HEK293 (cell line): ENCODE data around the gene CD81.

ENCODE experiments used
- CTCF ChIA-PET: fragments of 350-600 bp; formaldehyde crosslinking; extraction: SDS; loops from one replicate; lab custom pipeline; 2021; ENCODE audit warnings: antibody characterized with exemption; lab: Yijun Ruan, JAX
- POLR2A ChIA-PET: fragments of 300-600 bp; formaldehyde crosslinking; extraction: SDS; loops from one replicate; lab custom pipeline; 2020; ENCODE audit warnings: antibody characterized with exemption, inconsistent platforms; lab: Yijun Ruan, JAX
- H3K27ac ChIP-seq: fragments of 200-500 bp; sonication (Bioruptor generic); 2 replicates; pipeline ENCODE4 v1.5.1; 2014; ENCODE audit warnings: low read depth, low read length, control low read depth, inconsistent platforms; ENCODE audit errors: extremely low read depth
- H3K36me3 ChIP-seq, 2 experiments: fragments of 200-500 bp in 1 of 2; sonication (Bioruptor generic) in 1 of 2; 1 replicate in 1 of 2; 2 replicates in 1 of 2; pipeline ENCODE4 v1.5.1; 2014 to 2017; ENCODE audit warnings: inconsistent platforms in 2 of 2, low read length in 2 of 2; ENCODE audit not compliant: control insufficient read depth in 2 of 2, insufficient read depth in 1 of 2
- H3K4me1 ChIP-seq: fragments of 200-500 bp; sonication (Bioruptor generic); 2 replicates; pipeline ENCODE4 v1.5.1; 2014; ENCODE audit warnings: mild to moderate bottlenecking, low read length, inconsistent platforms; ENCODE audit not compliant: control insufficient read depth, insufficient read depth
- H3K4me3 ChIP-seq: 2 replicates; pipeline ENCODE4 v1.5.1; 2011; ENCODE audit warnings: low read depth, mild to moderate bottlenecking, control low read depth, low read length, moderate library complexity
- H3K9me3 ChIP-seq: fragments of 200-500 bp; sonication (Bioruptor generic); 2 replicates; pipeline ENCODE4 v1.5.1; 2014; ENCODE audit warnings: low read depth, low read length, inconsistent platforms; ENCODE audit not compliant: control insufficient read depth, insufficient read depth
- EGR2 ChIP-seq: fragments of 450-650 bp; formaldehyde crosslinking; IDR thresholded peaks from 2 replicates; pipeline ENCODE4 v1.5.1; 2016; ENCODE audit warnings: low read depth, missing biosample characterization, missing genetic modification characterization
- FEZF1 ChIP-seq: fragments of 450-650 bp; formaldehyde crosslinking; IDR thresholded peaks from 2 replicates; pipeline ENCODE4 v1.5.1; 2016; ENCODE audit warnings: missing biosample characterization, missing genetic modification characterization
- GLI4 ChIP-seq: fragments of 450-650 bp; formaldehyde crosslinking; IDR thresholded peaks from 2 replicates; pipeline ENCODE4 v1.5.1; 2016; ENCODE audit warnings: missing biosample characterization, missing genetic modification characterization
- GLIS1 ChIP-seq: fragments of 450-650 bp; formaldehyde crosslinking; IDR thresholded peaks from 2 replicates; pipeline ENCODE4 v1.5.1; 2016; ENCODE audit warnings: missing biosample characterization, missing genetic modification characterization
- GLIS2 ChIP-seq: fragments of 450-650 bp; formaldehyde crosslinking; IDR thresholded peaks from 2 replicates; pipeline ENCODE4 v1.5.1; 2016; ENCODE audit warnings: missing biosample characterization, missing genetic modification characterization
- HIC1 ChIP-seq: fragments of 450-650 bp; formaldehyde crosslinking; IDR thresholded peaks from 2 replicates; pipeline ENCODE4 v1.5.1; 2016; ENCODE audit warnings: missing biosample characterization, missing genetic modification characterization
- HOXD13 ChIP-seq: sonication (generic); formaldehyde crosslinking; IDR thresholded peaks from 2 replicates; pipeline ENCODE4 v1.8.0; 2022; ENCODE audit warnings: missing genetic modification reagents, borderline replicate concordance
- KLF1 ChIP-seq: fragments of 450-650 bp; formaldehyde crosslinking; IDR thresholded peaks from 2 replicates; pipeline ENCODE4 v1.5.1; 2016; ENCODE audit warnings: missing biosample characterization, missing genetic modification characterization
- KLF17 ChIP-seq: fragments of 450-650 bp; formaldehyde crosslinking; IDR thresholded peaks from 2 replicates; pipeline ENCODE4 v1.5.1; 2016; ENCODE audit warnings: missing biosample characterization, missing genetic modification characterization
- KLF9 ChIP-seq: fragments of 450-650 bp; formaldehyde crosslinking; IDR thresholded peaks from 2 replicates; pipeline ENCODE4 v1.5.1; 2016; ENCODE audit warnings: missing biosample characterization, missing genetic modification characterization, low read depth
- REPIN1 ChIP-seq: fragments of 450-650 bp; formaldehyde crosslinking; IDR thresholded peaks from 2 replicates; pipeline ENCODE4 v1.5.1; 2017; ENCODE audit warnings: missing biosample characterization, missing genetic modification characterization, low read depth
- YY2 ChIP-seq: fragments of 450-650 bp; formaldehyde crosslinking; IDR thresholded peaks from 2 replicates; pipeline ENCODE4 v1.5.1; 2016; ENCODE audit warnings: missing biosample characterization, missing genetic modification characterization
- ZBTB20 ChIP-seq: fragments of 450-650 bp; formaldehyde crosslinking; IDR thresholded peaks from 2 replicates; pipeline ENCODE4 v1.5.1; 2016; ENCODE audit warnings: missing biosample characterization, missing genetic modification characterization
- ZNF10 ChIP-seq: fragments of 450-650 bp; formaldehyde crosslinking; IDR thresholded peaks from 2 replicates; pipeline ENCODE4 v1.5.1; 2017; ENCODE audit warnings: missing biosample characterization, missing genetic modification characterization
- ZNF121 ChIP-seq: fragments of 450-650 bp; formaldehyde crosslinking; IDR thresholded peaks from 2 replicates; pipeline ENCODE4 v1.5.1; 2016; ENCODE audit warnings: missing biosample characterization, missing genetic modification characterization
- ZNF133 ChIP-seq: fragments of 450-650 bp; formaldehyde crosslinking; IDR thresholded peaks from 2 replicates; pipeline ENCODE4 v1.5.1; 2016; ENCODE audit warnings: missing biosample characterization, missing genetic modification characterization
- ZNF140 ChIP-seq: fragments of 450-650 bp; formaldehyde crosslinking; IDR thresholded peaks from 2 replicates; pipeline ENCODE4 v1.5.1; 2016; ENCODE audit warnings: missing biosample characterization, missing genetic modification characterization
- ZNF148 ChIP-seq: fragments of 450-650 bp; formaldehyde crosslinking; IDR thresholded peaks from 2 replicates; pipeline ENCODE4 v1.5.0; 2017; ENCODE audit warnings: missing biosample characterization, missing genetic modification characterization, borderline replicate concordance
- ZNF157 ChIP-seq: fragments of 450-650 bp; formaldehyde crosslinking; IDR thresholded peaks from 2 replicates; pipeline ENCODE4 v1.5.1; 2016; ENCODE audit warnings: missing biosample characterization, missing genetic modification characterization
- ZNF19 ChIP-seq: fragments of 450-650 bp; formaldehyde crosslinking; IDR thresholded peaks from 2 replicates; pipeline ENCODE4; 2016; ENCODE audit warnings: missing biosample characterization, missing genetic modification characterization, low read depth
- ZNF2 ChIP-seq: fragments of 450-650 bp; formaldehyde crosslinking; IDR thresholded peaks from 2 replicates; pipeline ENCODE4 v1.5.1; 2016; ENCODE audit warnings: missing biosample characterization, missing genetic modification characterization
- ZNF274 ChIP-seq, 2 experiments: fragments of 200-500 bp in 1 of 2; fragments of 450-650 bp in 1 of 2; sonication (Bioruptor generic) in 1 of 2; formaldehyde crosslinking in 1 of 2; IDR thresholded peaks; 2 replicates each; pipeline versions ENCODE4 v1.5.1 to v1.6.1; 2014 to 2016; ENCODE audit warnings: borderline replicate concordance in 1 of 2, inconsistent platforms in 1 of 2, low read length in 1 of 2, missing biosample characterization in 1 of 2, missing genetic modification characterization in 1 of 2
- ZNF394 ChIP-seq: fragments of 450-650 bp; formaldehyde crosslinking; IDR thresholded peaks from 2 replicates; pipeline ENCODE4 v1.5.1; 2016; ENCODE audit warnings: missing biosample characterization, missing genetic modification characterization, mild to moderate bottlenecking, moderate library complexity, borderline replicate concordance
- ZNF530 ChIP-seq: fragments of 450-650 bp; formaldehyde crosslinking; IDR thresholded peaks from 2 replicates; pipeline ENCODE4 v1.5.1; 2016; ENCODE audit warnings: low read depth, missing biosample characterization, missing genetic modification characterization
- ZNF580 ChIP-seq: fragments of 450-650 bp; formaldehyde crosslinking; IDR thresholded peaks from 2 replicates; pipeline ENCODE4 v1.5.1; 2016; ENCODE audit warnings: missing biosample characterization, missing genetic modification characterization
- ZNF670 ChIP-seq: fragments of 450-650 bp; formaldehyde crosslinking; IDR thresholded peaks from 2 replicates; pipeline ENCODE4 v1.5.1; 2016; ENCODE audit warnings: missing biosample characterization, missing genetic modification characterization, low read depth
- ZNF707 ChIP-seq: fragments of 450-650 bp; formaldehyde crosslinking; IDR thresholded peaks from 2 replicates; pipeline ENCODE4 v1.5.1; 2016; ENCODE audit warnings: missing biosample characterization, missing genetic modification characterization
- ZNF837 ChIP-seq: fragments of 450-650 bp; formaldehyde crosslinking; IDR thresholded peaks from 2 replicates; pipeline ENCODE4 v1.5.1; 2016; ENCODE audit warnings: missing biosample characterization, missing genetic modification characterization
- ZNF843 ChIP-seq: fragments of 450-650 bp; formaldehyde crosslinking; IDR thresholded peaks from 2 replicates; pipeline ENCODE4 v1.5.1; 2016; ENCODE audit warnings: missing biosample characterization, missing genetic modification characterization

CD81 gene

GRCh38 chr11:2427721-2428321 is 50.7 kb downstream of the CD81 start:
- ChIA-PET POLR2A (no interaction called here), CTCF (interaction anchor here (0.6 to 11.2 kb wide), 5 partner anchors 60 to 463 kb away, joined by 3 to 208 read pairs (median 4); no protein-coding TSS in a partner anchor)
- Histone ChIP-seq H3K4me1 (no peaks in the 10 kb centered on the region), H3K9me3 (no peaks in the 10 kb centered on the region), H3K36me3 (no peaks in the 10 kb centered on the region), H3K27ac (no peak overlapping the region), H3K4me3 (no peak overlapping the region)
- no peak for TF ChIP-seq ZBTB20
- TF ChIP-seq YY2 (tag by site-specific recombination), result no peak
- TF ChIP-seq FEZF1 (tag by site-specific recombination), result no peak

- H3K4me1 ChIP-seq, result no peaks in the 10 kb centered on the region
- H3K27ac ChIP-seq, result no peak overlapping the region
- no peak overlapping the region for H3K4me3 ChIP-seq
- no peaks in the 10 kb centered on the region for H3K9me3 ChIP-seq
- ChIA-PET CTCF (interaction anchor here (0.7 to 11.2 kb wide), 3 partner anchors 59 to 463 kb away, joined by 3 to 208 read pairs (median 4); no protein-coding TSS in a partner anchor), POLR2A (no interaction called here)
- H3K36me3 ChIP-seq, result no peaks in the 10 kb centered on the region
- TF ChIP-seq EGR2 (tag by site-specific recombination), result 0 out of 2 replicates have a peak, but pooled peaks have one; percentile 7
- peak; percentile 32; the same call in 1 of the 2 replicates for TF ChIP-seq GLIS1
- TF ChIP-seq HOXD13 (CRISPR knock-in tag), result no peak
- TF ChIP-seq YY2 (tag by site-specific recombination), result peak; percentile 62; the same call in 1 of the 2 replicates
- no peak for TF ChIP-seq ZNF274 (IDR thresholded peaks at IDR 0.05; ENCODE audit: low read length)
- TF ChIP-seq ZNF274 (tag by site-specific recombination; IDR thresholded peaks at IDR 0.05; ENCODE audit: borderline replicate concordance), result 0 out of 2 replicates have a peak, but pooled peaks have one; percentile 31
- no peak for TF ChIP-seq ZNF530 (tag by site-specific recombination)
- 0 out of 2 replicates have a peak, but pooled peaks have one; percentile 13 for TF ChIP-seq ZNF843
- peak; percentile 71; the same call in 1 of the 2 replicates for TF ChIP-seq GLI4 (tag by site-specific recombination)
- TF ChIP-seq KLF9, result no peak
- no peak for TF ChIP-seq KLF1 (tag by site-specific recombination)
- TF ChIP-seq HIC1 (tag by site-specific recombination), result peak; percentile 72
- peak; percentile 13; the same call in 1 of the 2 replicates for TF ChIP-seq ZNF133 (tag by site-specific recombination)
- peak; percentile 41 for TF ChIP-seq ZNF157
- 0 out of 2 replicates have a peak, but pooled peaks have one; percentile 44 for TF ChIP-seq ZNF580
- peak; percentile 89 for TF ChIP-seq ZNF2 (tag by site-specific recombination)
- TF ChIP-seq ZNF140, result no peak
- TF ChIP-seq ZNF670 (tag by site-specific recombination), result no peak
- no peak for TF ChIP-seq ZNF394 (tag by site-specific recombination)
- 0 out of 2 replicates have a peak, but pooled peaks have one; percentile 55 for TF ChIP-seq KLF17 (tag by site-specific recombination)
- TF ChIP-seq ZNF121 (tag by site-specific recombination), result no peak
- peak; percentile 91; the same call in 1 of the 2 replicates for TF ChIP-seq ZNF10 (tag by site-specific recombination)
- TF ChIP-seq REPIN1 (tag by site-specific recombination), result 0 out of 2 replicates have a peak, but pooled peaks have one; percentile 51
- no peak for TF ChIP-seq ZNF19 (tag by site-specific recombination)
- peak; percentile 40; the same call in 1 of the 2 replicates for TF ChIP-seq ZNF707 (tag by site-specific recombination)
- no peak for TF ChIP-seq GLIS2 (tag by site-specific recombination)
- TF ChIP-seq ZNF148, result 0 out of 2 replicates have a peak, but pooled peaks have one; percentile 51
- no peak for TF ChIP-seq ZNF837 (tag by site-specific recombination)
Measured at GRCh38 chr11:2428322-2428795, 51.2 kb downstream of the CD81 start.
